ENCODE results near the gene AKNA. TPM values are rescaled to one million over a fixed set of nuclear protein-coding genes. Genes with fewer than 3 reads are reported as not detected.

AKNA gene
- total RNA-seq, 1 donor from 2014 or later: 12.8 TPM

DNA sequence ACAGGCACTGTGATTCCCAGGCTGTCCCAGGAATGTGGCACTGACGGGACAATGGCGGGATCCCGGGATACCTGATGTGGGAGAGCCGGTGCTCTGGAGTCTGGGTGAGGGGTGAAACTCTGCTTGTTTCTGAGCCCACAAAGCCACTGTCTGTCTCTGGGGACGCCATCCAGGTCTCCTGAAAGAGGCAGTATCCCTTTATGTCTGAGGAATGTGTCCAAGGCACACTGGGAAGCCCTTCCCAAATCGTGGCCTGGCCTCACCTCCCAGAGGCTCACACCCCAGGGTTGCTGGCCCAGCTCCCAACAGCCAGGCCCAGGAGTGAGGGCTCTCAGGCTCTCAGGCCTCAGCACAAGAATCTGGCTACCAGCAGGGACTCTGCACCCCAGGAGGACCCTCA lies 31.0 kb downstream of the AKNA start:
- DNase-seq: no peak

DNA sequence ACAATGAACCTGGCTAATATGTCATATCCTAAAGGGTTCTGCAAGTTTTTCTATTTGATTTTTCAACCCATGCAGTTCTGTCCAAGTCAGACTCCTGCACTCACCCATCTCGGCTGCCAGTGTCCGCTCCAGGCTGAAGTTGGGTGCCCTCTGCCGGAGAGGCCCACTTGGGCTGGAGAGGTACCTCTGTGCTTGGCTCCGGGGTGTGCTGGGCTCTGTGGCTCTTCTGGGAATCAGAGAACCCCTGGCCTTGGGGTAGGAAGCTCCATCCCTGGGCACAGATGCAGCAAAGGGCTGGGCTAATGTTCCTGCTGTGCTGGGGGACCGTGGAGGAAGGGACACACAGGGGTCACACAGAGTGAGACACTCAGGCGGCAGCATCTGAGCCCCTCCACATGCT lies 32.0 kb downstream of the AKNA start:
- DNase-seq: no peak

DNA sequence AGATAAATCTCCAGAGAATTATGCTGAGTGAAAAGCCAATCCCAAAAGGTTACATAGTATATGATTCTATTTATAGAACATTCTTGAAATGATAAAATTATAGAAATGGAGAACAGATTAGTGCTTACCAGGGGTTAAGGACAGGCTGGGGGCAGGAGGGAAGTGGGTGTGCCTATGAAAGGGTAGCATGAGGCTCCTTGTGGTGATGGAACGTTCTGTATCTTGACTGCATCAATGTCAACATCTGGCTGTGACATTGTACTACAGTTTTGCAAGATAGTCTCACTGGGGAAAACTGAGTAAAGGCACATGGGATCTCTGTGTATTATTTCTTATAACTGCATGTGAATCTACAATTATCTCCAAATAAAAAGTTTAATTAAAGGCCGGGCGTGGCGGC lies 35.9 kb downstream of the AKNA start:
- DNase-seq: no peak

DNA sequence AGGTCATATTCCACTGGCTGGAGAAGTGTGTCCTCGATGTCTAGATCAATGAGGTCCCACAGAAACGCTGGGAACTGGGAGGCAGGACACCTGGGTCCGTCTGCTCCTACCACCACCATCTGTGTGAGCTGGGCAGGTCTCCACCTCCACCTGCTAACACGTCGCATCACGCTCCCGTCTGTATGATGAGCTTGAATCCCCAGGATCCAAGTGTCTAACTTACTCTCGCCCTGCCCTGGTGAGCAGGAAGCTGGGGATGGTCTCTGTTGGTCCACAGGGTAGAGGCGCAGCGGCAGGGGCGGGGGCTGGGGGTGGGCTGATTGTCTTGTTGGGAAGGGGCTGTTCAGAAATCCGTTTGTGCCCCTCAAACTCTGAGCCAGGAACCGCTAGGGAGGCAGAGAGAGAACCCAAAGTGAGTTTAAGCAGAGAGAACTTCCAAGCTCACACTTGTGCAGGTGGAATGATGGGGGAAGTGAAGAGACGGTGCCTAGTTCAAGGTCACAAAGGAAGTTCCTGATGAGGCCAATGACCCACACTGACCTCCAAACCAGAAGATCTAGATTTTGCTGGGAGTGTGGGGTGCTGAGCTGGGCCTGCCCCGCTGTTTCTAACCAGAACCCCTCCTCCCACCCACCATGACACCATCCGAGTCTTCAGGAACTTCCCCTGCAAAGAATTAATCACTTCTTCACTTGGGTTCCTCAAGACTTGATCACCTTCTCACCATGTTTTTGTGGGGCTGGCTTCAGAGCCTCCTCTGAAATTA lies 37.0 kb downstream of the AKNA start:
- no peak for DNase-seq

DNA sequence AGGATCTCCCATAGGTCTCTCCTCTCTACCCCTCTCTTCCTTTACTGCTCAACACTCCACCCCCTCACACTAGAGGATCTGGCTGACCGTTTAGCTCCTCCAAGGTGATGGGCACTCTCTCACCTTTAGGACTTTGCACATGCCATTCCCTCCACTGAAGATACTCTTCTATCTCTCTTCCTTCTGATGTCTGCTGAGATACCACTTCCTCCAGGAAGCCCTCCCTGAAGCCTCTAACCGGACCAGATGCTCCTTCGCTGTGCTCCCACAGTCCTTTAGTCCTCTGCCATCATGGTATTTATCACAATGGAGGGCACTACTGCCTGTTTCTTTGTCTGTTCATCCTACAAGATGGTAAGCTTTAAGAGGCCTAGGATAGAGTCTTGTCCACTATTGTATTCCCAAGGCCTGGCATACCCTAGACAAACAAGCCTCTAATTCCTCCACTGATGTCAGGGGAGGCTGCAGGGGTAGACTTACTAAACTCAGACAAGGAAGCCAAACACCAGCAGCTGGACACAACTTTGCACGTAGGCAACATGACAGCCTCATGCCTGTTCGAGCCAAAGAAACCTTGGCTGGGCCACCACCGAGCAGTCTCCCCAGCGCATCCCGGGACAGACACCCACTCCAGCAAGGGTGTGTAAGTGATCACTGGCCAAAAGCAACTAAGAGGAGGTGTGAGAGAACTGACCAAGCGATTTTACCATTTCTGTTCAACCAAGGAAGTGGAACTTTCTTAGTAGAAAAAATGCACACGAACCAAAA lies 37.9 kb downstream of the AKNA start:
- DNase-seq: no peak

DNA sequence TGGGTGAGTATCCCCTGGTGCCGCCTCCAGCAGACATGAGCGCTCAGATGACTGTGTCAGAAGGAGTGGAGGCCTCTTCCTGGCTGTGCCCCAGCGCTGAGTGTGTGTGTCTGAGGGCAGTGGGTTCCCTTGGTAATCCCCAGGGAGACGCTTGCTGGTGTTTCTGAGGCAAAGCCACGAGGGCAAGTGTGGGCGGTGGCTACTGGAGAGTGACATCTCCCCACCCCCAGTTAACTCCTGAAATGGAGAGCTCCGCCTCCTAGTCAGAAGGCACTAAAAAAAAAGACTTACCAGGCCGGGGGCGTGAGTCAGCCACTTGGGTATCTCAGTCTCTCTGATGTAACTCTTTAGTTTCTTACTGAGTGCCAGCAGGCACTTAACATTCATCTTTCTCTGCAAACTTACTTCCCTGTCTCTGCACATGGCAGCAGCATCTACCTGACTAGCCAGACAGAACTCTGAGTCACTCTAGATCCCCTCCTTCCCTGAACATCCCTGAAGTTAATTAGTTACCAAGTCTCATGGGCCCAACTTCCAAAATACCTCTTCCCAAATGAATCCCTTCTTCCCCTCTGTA lies 38.8 kb downstream of the AKNA start:
- no peak for DNase-seq

DNA sequence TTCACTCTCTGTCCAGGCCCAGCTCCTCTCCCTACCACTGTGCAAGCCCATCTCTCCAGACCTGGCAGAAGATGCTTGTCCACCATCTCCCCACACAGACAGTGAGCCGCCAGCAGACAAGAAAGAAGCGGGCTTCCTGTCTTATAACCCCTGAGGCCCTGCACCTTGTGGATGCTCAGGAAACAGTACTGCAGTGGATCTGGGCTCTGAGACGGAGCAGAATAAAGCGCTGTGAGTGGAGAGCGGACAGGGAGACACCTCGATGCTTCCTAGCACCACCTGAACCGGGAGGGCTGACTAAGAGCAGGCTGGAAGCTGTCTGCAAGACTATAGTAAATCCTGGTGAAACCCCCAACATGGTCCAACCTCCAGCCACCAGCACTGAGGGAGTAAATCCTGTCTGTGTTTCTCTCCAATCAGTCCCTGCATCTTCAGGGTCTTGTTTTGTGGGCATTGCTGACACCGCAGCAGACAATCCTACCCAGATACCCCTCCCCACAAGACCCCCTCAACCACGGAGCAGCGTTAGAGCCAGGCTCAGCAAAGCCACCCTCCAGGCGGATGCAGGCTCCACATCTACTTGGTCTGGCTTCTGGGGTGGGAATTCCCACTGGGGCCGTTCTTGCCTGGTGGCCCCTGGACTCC lies 39.4 kb downstream of the AKNA start:
- DNase-seq: no peak

DNA sequence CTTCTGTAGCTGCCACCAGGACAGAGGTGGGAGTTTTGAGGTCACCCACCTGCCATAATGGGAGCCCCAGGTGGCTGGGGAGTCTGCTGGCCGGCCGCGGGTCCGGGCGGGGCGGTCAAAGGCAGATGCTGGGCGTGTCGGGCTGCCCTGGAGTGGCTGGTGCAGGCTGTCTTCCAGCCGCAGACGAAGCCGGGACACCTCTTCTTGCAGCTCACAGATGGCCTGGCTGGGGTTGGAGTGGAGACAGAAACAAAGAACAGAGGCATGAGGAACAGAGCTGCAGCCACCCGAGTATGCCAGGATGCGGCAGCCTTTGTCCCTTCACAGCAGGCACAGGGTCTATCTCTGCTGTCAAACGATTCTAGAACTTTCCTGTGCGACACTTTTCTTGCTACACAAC lies 40.1 kb downstream of the AKNA start:
- DNase-seq: no peak

DNA sequence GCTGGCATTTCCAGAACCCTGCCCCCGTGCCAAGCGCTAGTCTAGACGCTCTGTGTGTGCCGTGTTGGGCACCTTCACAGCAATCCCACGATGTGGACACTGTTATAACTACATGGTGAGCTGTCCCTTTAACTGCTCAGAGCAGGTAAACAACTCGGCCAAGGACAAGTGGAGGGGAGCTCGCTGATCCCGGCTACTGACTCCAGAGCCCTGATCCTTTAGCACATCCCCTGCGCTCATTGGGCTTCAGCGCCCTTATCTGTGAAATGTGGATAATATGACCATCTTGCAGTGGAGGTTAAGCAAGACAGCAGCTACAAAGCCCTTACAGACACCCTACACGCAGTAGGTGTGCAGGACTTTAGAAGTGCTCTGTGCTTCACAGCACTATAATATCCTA lies 41.6 kb downstream of the AKNA start:
- DNase-seq: no peak

DNA sequence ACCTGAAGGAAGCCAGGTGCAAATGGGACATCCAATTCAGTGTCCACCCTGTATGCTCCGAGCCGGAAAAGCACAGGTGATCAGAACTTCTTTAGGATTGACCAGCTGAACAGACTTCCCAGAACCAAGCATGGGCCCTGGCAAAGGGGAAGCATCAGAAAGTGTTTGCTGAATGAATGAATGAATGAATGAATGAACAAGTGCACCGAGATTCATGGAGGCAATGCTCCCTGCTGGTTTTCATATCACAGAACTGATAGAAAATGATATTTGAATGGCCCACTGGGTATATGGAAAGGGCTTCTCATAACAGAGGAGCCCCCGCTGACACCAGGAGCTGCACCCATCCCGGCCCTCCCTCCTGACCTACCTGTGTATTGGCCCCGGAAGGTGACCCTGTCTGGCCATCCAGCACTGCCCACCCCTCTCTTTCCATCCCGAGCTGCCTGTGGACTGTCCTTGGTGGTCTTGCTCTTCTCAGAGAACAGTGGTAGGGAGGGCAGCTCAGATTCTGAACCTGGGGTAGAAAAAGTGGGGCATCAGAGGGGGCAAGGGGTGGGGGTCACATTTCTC lies 42.2 kb downstream of the AKNA start:
- DNase-seq: no peak

DNA sequence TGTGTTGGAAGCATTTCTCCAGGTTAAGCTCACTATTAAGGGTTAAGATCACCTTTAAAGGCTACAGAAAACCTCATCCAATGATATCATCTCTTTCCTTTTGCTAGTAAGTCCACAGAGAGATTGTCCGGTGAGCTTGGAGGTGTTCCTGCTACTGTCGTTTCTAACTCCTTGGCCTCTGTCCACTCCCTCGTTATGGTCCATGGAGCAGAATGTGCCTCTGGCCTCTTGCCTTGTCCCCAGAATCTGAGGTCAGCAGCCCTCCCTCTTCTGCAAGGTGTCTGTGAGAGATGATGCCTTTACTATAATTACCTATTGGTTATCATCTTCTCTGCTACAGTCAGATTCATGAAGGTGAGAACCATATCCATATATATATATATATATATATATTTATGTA lies 43.1 kb downstream of the AKNA start:
- no peak for DNase-seq

DNA sequence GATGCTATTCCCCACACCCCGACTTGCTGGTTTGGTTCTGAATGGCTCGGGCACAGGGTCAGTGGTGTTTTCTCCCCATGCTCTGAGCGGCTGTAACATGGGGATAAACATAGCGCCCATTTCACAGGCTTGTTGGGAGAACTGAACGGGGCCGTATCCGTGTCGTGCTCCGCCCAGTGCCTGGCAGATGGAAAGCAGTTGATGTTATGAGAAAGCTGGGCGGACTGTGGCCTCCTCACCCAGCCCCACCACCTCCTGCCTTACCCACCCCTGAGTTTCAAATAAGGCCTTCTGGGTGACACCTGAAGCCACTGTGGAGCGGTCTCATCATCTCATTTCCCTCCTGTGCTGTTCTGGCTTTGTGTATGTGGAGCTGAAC lies 43.6 kb downstream of the AKNA start:
- no peak for DNase-seq

DNA sequence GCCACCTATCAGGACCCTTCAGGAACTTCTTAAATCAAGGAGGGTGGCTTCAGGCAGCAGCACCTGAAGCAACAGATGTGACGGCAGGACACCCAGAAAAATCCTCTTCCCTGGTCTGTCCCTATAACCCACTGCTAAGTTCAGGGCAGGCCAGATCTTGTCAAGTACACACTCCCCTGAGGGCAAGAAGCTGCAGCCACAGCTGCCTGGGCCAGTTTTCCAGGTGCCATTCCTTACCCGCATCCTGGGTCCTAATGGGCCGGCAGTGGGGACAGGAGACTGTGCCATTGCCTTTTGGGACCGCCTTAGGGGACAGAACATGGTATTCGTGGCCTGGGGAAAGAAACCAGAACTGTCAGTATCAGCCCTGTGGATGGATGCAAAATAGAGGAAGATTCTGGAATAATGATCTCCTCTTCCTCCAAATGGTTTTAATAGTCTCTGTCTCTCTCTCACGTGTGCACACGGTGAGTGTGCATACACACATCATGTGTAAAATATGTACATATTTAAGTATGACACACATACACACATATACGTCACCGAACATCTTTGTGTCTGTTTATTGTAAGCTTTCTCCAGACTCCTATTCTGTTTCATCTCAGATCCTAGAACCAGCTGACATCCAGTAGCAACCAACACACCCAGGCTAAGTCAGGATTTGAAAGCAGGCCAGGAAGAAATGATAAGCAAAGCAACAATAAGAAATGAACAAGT lies 44.2 kb downstream of the AKNA start:
- DNase-seq: no peak

DNA sequence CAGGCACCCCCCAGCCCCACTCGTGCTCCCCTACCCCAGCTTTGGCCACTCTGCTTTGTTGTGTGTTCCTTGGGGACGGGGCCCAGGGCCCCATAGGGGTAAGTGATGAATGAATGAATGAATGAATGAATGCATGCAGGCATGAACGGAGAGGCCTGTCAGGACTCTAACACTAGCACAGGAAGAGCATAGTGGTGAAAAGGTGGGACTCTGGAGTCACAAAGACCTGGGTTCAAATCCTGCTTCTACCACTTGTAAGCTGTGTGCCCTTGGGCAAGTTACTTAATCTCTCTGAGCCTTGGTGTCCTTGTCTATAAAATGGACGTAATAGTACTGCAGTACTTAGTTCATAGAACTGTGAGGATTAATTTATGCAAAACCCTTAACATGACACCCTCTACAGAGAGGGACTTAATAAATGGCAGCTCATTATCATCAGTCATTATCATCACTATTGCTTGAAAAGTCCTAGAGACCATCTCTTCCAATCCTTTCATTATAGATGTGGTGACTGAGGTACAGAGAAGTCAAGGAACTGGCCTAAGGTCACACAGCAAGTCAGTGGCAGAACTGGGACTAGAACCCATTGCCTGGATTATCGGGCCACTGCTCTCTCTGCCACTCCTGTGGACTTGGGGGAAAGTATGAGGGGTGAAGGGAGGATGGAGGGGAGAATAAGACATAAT lies 44.9 kb downstream of the AKNA start:
- no peak for DNase-seq

DNA sequence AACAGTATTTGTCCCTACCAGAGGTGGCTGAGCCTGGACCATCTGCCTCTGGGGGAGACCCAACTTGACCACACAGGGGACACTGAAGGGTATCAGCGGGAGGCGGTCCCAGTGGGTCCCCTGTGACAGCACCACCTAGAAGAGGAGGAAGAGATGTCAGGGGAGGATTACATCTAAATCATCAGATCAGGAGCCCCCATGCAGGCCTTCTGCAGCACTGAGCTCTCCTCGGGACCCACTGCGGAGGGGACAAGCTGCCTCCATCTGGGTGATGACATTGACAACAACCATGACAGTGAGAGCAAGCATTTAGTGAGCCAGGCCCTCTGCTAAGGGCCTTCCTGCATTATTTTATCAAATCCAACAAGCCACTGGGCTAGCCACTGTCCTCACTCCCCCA lies 45.8 kb downstream of the AKNA start:
- DNase-seq: no peak

DNA sequence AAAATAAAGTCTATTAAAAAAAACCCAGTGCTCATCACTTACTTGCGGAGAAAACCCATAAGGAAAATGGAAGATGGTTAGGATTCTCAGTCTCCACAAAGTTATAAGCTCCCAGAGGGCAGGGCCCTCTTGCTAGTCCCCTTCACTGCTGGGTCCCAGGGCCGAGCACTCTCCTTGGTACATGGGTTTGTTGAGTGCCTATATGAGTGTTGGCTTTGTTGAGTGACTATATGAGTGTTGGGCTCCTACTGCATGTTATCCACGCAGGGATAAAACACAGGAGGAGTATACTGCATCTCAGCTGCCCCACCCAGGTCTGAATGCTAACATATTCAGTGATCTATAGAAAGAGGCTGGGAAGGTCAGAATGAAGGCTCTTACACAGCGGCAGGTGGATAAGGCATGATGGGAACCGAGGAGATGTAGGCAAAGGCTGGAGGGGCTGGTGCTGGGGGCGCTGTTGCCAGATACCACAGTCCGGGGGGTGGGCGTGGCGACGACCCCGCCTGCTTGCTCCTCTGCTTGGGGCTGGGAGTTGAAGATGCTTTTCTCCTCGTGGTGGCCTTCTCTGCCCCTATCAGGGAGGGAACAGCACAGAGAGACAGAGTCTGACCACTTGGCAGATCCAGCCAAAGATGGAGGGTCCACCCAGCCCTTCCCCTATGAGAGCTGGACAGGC lies 46.5 kb downstream of the AKNA start:
- DNase-seq: no peak

DNA sequence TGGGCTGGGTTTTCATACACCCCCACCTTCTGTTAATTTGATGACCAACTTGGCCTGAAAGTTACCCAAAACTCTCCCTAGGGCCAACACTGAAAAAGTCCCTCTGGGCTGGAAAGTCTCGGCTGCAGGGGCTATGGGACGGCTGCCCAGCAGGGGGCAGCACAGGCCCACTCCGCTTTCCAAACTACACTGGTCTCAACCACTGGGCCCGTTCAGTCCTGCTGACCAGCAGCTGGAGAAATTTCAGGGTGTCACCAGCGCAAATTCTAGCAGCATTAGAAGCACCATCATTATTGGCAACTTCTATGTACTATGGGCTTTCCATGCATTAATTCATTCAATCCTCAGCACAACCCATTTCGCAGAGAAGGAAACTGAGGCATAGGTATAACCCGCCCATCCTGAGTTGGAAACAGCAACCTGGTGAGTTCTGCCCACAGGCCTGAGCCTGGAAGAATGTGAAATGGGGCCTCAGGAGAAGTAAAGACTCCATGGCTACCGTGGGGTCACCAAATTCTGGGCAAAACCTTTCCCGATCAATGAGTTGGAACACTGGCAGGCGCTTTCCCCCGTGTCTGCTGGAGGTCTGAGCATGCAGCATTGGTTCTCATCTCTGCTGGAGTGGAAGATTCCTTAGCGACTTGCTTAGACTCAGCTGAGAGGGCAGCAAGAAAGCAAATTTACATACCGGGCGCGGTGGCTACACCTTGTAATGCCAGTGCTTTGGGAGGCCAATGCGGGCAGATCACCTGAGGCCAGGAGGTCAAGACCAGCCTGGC lies 48.5 kb downstream of the AKNA start:
- no peak for DNase-seq

DNA sequence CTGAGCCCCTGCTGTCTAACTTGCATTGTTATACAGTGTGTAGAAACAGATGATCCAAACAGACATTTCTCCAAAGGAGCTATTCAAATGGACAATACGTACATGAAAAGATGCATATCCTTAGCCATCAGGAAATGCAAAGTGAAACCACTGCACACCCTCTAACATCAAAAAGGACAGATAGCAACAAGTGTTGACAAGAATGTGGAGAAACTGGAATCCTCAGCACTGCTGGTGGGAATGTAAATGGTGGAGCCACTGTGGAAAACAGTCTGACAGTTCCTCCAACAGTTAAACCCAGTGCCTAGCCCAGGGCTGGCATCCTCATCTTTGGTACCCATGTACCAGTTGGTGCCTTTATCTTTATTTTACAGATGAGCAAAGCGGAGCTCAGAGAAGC lies 49.6 kb downstream of the AKNA start:
- DNase-seq: no peak

DNA sequence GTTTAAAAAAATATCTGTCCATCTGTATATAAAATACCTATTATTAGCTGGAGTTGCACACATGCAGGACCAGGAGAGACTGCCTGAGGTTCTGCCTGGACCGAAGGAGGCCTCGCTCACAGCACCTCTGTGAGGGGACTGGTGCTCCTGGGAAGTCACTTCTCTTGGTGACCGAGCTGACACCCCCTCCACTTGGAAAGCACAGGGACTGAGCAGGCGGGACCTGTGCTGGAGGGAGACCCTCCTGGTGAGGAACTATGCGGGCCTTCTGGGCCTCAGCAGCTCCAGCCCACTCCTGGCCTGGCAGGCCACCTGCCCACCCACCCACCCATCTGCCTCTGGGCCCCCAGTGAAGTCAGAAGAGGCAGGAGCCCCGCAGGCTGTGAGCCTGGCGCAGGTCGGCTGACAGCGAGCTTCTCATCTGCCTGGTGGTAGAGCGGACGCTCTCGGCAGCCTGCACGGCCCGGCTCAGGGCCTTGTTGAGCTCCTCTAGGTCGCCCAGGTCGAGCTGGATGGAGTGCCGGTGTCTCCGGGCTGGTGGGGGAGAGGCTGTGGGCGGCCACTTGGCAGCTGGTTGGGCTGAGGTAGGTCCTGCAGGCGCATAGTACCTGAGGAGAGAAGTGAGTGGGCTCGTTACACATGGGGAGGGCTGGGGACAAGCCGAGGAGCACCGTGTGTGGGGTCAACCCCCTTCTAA lies 50.9 kb downstream of the AKNA start:
- DNase-seq: no peak

All from skin of body (tissue), 2 donors.